H1 (cell line): ENCODE results near the gene IGFBP1. TPM values are rescaled to one million over a fixed set of nuclear protein-coding genes. Genes with fewer than 3 reads are reported as not detected.

Experiments used
- CTCF ChIA-PET: fragments of 300-600 bp; sonication (Branson Sonifier 250); formaldehyde crosslinking; loops from one replicate; lab custom pipeline; 2021; ENCODE audit not compliant: partially characterized antibody; lab: Charles Lee
- POLR2A ChIA-PET: fragments of 300-600 bp; sonication (Branson Sonifier 250); formaldehyde crosslinking; loops from one replicate; lab custom pipeline; 2021; ENCODE audit warnings: inconsistent platforms; ENCODE audit not compliant: partially characterized antibody; lab: Charles Lee
- DNase-seq, 2 experiments: peaks; one replicate each; pipeline versions ENCODE4 v3.0.0 to v3.0.0-alpha.2; 2010 to 2022; ENCODE audit warnings: low spot score in 2 of 2, low read depth in 1 of 2, mixed read lengths in 1 of 2
- FAIRE-seq: peaks from 2 replicates; lab custom pipeline; 2011; peaks lifted over from hg19 to GRCh38; lab: Jason Lieb, UNC
- H2AFZ ChIP-seq: 2 replicates; pipeline ENCODE4 v1.8.1; 2012; ENCODE audit warnings: low read length, inconsistent platforms
- H2AK5ac ChIP-seq: 2 replicates; pipeline ENCODE4 v1.6.1; 2013; ENCODE audit warnings: low read depth, low read length
- H2BK120ac ChIP-seq: replicated peaks from 2 replicates; pipeline ENCODE3; 2013; ENCODE audit warnings: low read depth, low read length, inconsistent platforms
- H2BK12ac ChIP-seq: 2 replicates; pipeline ENCODE4 v1.6.1; 2013; ENCODE audit warnings: low read depth, low read length
- H2BK15ac ChIP-seq: 2 replicates; pipeline ENCODE4 v1.6.1; 2013; ENCODE audit warnings: low read length
- H2BK20ac ChIP-seq: 2 replicates; pipeline ENCODE4 v1.6.1; 2013; ENCODE audit warnings: low read length
- H2BK5ac ChIP-seq: 2 replicates; pipeline ENCODE4 v1.6.1; 2013; ENCODE audit warnings: low read depth, low read length
- H3K14ac ChIP-seq: 2 replicates; pipeline ENCODE4 v1.6.1; 2013; ENCODE audit warnings: inconsistent platforms; ENCODE audit not compliant: insufficient read length
- H3K18ac ChIP-seq: 2 replicates; pipeline ENCODE4 v1.6.1; 2013; ENCODE audit warnings: low read length; ENCODE audit errors: extremely low read depth
- H3K23ac ChIP-seq: 2 replicates; pipeline ENCODE4 v1.6.1; 2013; ENCODE audit warnings: inconsistent platforms; ENCODE audit not compliant: insufficient read length
- H3K23me2 ChIP-seq: 2 replicates; pipeline ENCODE4 v1.6.1; 2013; ENCODE audit warnings: low read depth, low read length
- H3K27ac ChIP-seq: 2 replicates; pipeline ENCODE4 v1.6.1; 2011; ENCODE audit warnings: low read depth, low read length, inconsistent platforms
- H3K27me3 ChIP-seq, 4 experiments: replicated peaks in 1 of 4; 1 replicate in 1 of 4; 2 replicates in 3 of 4; pipeline versions ENCODE4 v1.6.1 to v1.8.1; 2011 to 2013; ENCODE audit warnings: low read length in 3 of 4, mild to moderate bottlenecking in 3 of 4, inconsistent platforms in 2 of 4, mixed read lengths in 2 of 4, moderate library complexity in 1 of 4; ENCODE audit not compliant: control insufficient read depth in 3 of 4, insufficient read depth in 3 of 4; ENCODE audit errors: extremely low read depth in 1 of 4
- H3K36me3 ChIP-seq, 4 experiments: 2 replicates each; pipeline versions ENCODE4 v1.6.1 to v1.8.1; 2011 to 2013; ENCODE audit warnings: mild to moderate bottlenecking in 4 of 4, low read length in 3 of 4, moderate library complexity in 2 of 4, control low read depth in 1 of 4, inconsistent platforms in 1 of 4; ENCODE audit not compliant: insufficient read depth in 4 of 4, control insufficient read depth in 2 of 4
- H3K4ac ChIP-seq: replicated peaks from 2 replicates; pipeline ENCODE3; 2013; ENCODE audit warnings: low read length, low read depth, mixed read lengths, inconsistent platforms; ENCODE audit not compliant: insufficient read length
- H3K4me1 ChIP-seq, 4 experiments: replicated peaks in 1 of 4; 1 replicate in 1 of 4; 2 replicates in 3 of 4; pipeline versions ENCODE4 v1.6.1 to v1.8.1; 2011 to 2013; ENCODE audit warnings: low read length in 3 of 4, inconsistent platforms in 2 of 4, mixed read lengths in 1 of 4; ENCODE audit not compliant: insufficient read depth in 4 of 4, control insufficient read depth in 3 of 4
- H3K4me2 ChIP-seq, 2 experiments: 2 replicates each; pipeline versions ENCODE4 v1.6.1 to v1.8.1; 2011 to 2013; ENCODE audit warnings: low read depth in 2 of 2, low read length in 2 of 2, control low read depth in 1 of 2, inconsistent platforms in 1 of 2, mild to moderate bottlenecking in 1 of 2; ENCODE audit not compliant: insufficient read depth in 1 of 2
- H3K4me3 ChIP-seq, 4 experiments: fragments of 200-600, 300-600 bp in 1 of 4; sonication (generic), shearing (Covaris generic), sonication (Bioruptor Twin) in 1 of 4; 2 replicates each; pipeline versions ENCODE4 v1.5.1 to v1.8.1; 2011 to 2016; ENCODE audit warnings: low read length in 4 of 4, low read depth in 3 of 4, control low read depth in 2 of 4, inconsistent platforms in 2 of 4, mild to moderate bottlenecking in 2 of 4, mixed read lengths in 1 of 4, moderate library complexity in 1 of 4; ENCODE audit not compliant: insufficient read depth in 2 of 4; ENCODE audit errors: extremely low read depth in 1 of 4
- H3K56ac ChIP-seq: replicated peaks from 2 replicates; pipeline ENCODE3; 2013; ENCODE audit warnings: low read depth, mild to moderate bottlenecking, mixed read lengths, low read length, inconsistent platforms; ENCODE audit not compliant: insufficient read length
- H3K79me1 ChIP-seq: 2 replicates; pipeline ENCODE4 v1.6.1; 2013; ENCODE audit warnings: low read depth, low read length, control low read depth
- H3K79me2 ChIP-seq, 2 experiments: 2 replicates each; pipeline versions ENCODE4 v1.6.1 to v1.8.1; 2012 to 2013; ENCODE audit warnings: low read length in 2 of 2, mild to moderate bottlenecking in 2 of 2, inconsistent platforms in 1 of 2; ENCODE audit not compliant: insufficient read depth in 2 of 2, control insufficient read depth in 1 of 2
- H3K9ac ChIP-seq, 4 experiments: replicated peaks in 1 of 4; 1 replicate in 1 of 4; 2 replicates in 3 of 4; pipeline versions ENCODE4 v1.6.1 to v1.8.1; 2011 to 2013; ENCODE audit warnings: low read depth in 3 of 4, low read length in 3 of 4, control low read depth in 2 of 4, mild to moderate bottlenecking in 2 of 4, moderate library complexity in 2 of 4, inconsistent platforms in 1 of 4; ENCODE audit errors: extremely low read depth in 1 of 4
- H3K9me3 ChIP-seq, 2 experiments: 2 replicates each; pipeline versions ENCODE4 v1.6.1 to v1.8.1; 2012 to 2013; ENCODE audit warnings: mild to moderate bottlenecking in 2 of 2, moderate library complexity in 2 of 2, control low read depth in 1 of 2, inconsistent platforms in 1 of 2, low read depth in 1 of 2, low read length in 1 of 2, mixed read lengths in 1 of 2; ENCODE audit not compliant: insufficient read depth in 2 of 2
- H4K20me1 ChIP-seq, 2 experiments: replicated peaks in 1 of 2; 2 replicates each; pipeline versions ENCODE3 to v1.8.1; 2011 to 2013; ENCODE audit warnings: inconsistent platforms in 2 of 2, low read length in 2 of 2, mild to moderate bottlenecking in 1 of 2; ENCODE audit not compliant: insufficient read depth in 2 of 2, control insufficient read depth in 1 of 2
- H4K5ac ChIP-seq: 2 replicates; pipeline ENCODE4 v1.6.1; 2013; ENCODE audit warnings: low read length, low read depth, mixed read lengths, inconsistent platforms; ENCODE audit not compliant: insufficient read length
- H4K8ac ChIP-seq: 2 replicates; pipeline ENCODE4 v1.8.0; 2013; ENCODE audit warnings: mild to moderate bottlenecking, moderate library complexity, low read length, inconsistent platforms; ENCODE audit not compliant: insufficient read depth; ENCODE audit errors: extremely low read depth
- H4K91ac ChIP-seq: replicated peaks from 2 replicates; pipeline ENCODE3; 2013; ENCODE audit warnings: low read length, mixed read lengths, inconsistent platforms; ENCODE audit not compliant: insufficient read length
- ASH2L ChIP-seq: fragments of 200-600, 300-600 bp; sonication (generic); IDR thresholded peaks from one replicate; pipeline ENCODE4 v1.7.1; 2017; ENCODE audit warnings: low read length
- BCL11A ChIP-seq, 2 experiments: IDR thresholded peaks; one replicate each; pipeline ENCODE4 v1.6.1; 2011; ENCODE audit warnings: low read depth in 2 of 2, low read length in 2 of 2, mild to moderate bottlenecking in 2 of 2
- CBX8 ChIP-seq: fragments of 300-800, 300-1000 bp; sonication (generic); IDR thresholded peaks from 2 replicates; pipeline ENCODE4 v1.7.1; 2016; ENCODE audit warnings: low read depth, low read length, borderline replicate concordance
- CREB1 ChIP-seq: IDR thresholded peaks from 2 replicates; pipeline ENCODE4 v1.6.1; 2012; ENCODE audit warnings: inconsistent platforms
- FOSL1 ChIP-seq: IDR thresholded peaks from 2 replicates; pipeline ENCODE4 v1.6.1; 2011; ENCODE audit warnings: mild to moderate bottlenecking, low read depth, low read length, moderate library complexity; ENCODE audit not compliant: insufficient read depth
- GABPA ChIP-seq: IDR thresholded peaks from 2 replicates; pipeline ENCODE4 v1.6.1; 2011; ENCODE audit warnings: mild to moderate bottlenecking, low read length, moderate library complexity, borderline replicate concordance; ENCODE audit not compliant: insufficient read depth
- JUN ChIP-seq: IDR thresholded peaks from 2 replicates; pipeline ENCODE4 v1.6.1; 2011; ENCODE audit warnings: low read depth, mild to moderate bottlenecking, improper control_type of control experiment, low read length
- MAFK ChIP-seq: IDR thresholded peaks from 2 replicates; pipeline ENCODE4 v1.6.1; 2012; ENCODE audit warnings: low read depth, mild to moderate bottlenecking, improper control_type of control experiment, low read length
- RFX5 ChIP-seq: IDR thresholded peaks from 2 replicates; pipeline ENCODE4 v1.6.1; 2011; ENCODE audit warnings: low read depth, low read length, improper control_type of control experiment, borderline replicate concordance
- SP1 ChIP-seq: IDR thresholded peaks from 2 replicates; pipeline ENCODE4 v1.6.1; 2011; ENCODE audit warnings: low read depth, low read length
- SUZ12 ChIP-seq: fragments of 200-600 bp; sonication (generic); IDR thresholded peaks from 2 replicates; pipeline ENCODE4 v1.6.1; 2012; ENCODE audit warnings: mild to moderate bottlenecking, inconsistent platforms, low read length, moderate library complexity, mixed read lengths
- TEAD4 ChIP-seq: IDR thresholded peaks from 2 replicates; pipeline ENCODE4 v1.6.1; 2012; ENCODE audit warnings: low read depth, low read length, inconsistent platforms, mixed read lengths
- YY1 ChIP-seq: IDR thresholded peaks from 2 replicates; pipeline ENCODE4 v1.6.1; 2011; ENCODE audit warnings: low read depth, mild to moderate bottlenecking, low read length
- polyA plus RNA-seq, 7 experiments: library from polyadenylated mRNA; depleted of rRNA in 3 of 7; stranded (reverse) in 5 of 7; unstranded in 2 of 7; fragments of >200 nt in 5 of 7; fragments of 200-250 nt in 2 of 7; gene quantifications; 1 replicate in 5 of 7; 2 replicates in 1 of 7; 4 replicates in 1 of 7; pipeline versions ENCODE4 v1.2.1 to v1.2.3, GENCODE V29; 2011 to 2013; ENCODE audit warnings: missing spikeins in 2 of 7, mixed read lengths in 2 of 7
- total RNA-seq: library from RNA; stranded (reverse); fragmentation: NEBNext Ultra II Directional; extraction: Animal tissue kit (Norgen Biotek cat#: 25700); gene quantifications from 2 replicates; pipeline ENCODE4 v1.2.1, GENCODE V29; 2021
- TF ChIP-seq, protein P1 (sequence below): IDR thresholded peaks from 2 replicates; pipeline ENCODE4 v1.6.1; 2012; ENCODE audit warnings: inconsistent platforms
- TF ChIP-seq, protein P2 (sequence below): IDR thresholded peaks from 2 replicates; pipeline ENCODE4 v1.6.1; 2012; ENCODE audit warnings: inconsistent platforms

The IGFBP1 gene
- total and polyA plus RNA-seq, 2 of the 8 experiments (the other 6 are each of a cell fraction or from before 2014, with no cell fraction given), result not detected

GRCh38 chr7:45909561-45909960 lies 21.3 kb downstream of the IGFBP1 start:
- Histone ChIP-seq H3K9ac (no peak overlapping the region), H2BK15ac (no peak overlapping the region), H3K23me2 (no peaks in the 10 kb centered on the region), H3K79me1 (no peaks in the 10 kb centered on the region), H2BK120ac (no peak overlapping the region), H3K27ac (no peak overlapping the region), H2BK12ac (no peak overlapping the region), H3K4ac (no peak overlapping the region), H3K18ac (no peak overlapping the region), H3K36me3 (no peaks in the 10 kb centered on the region; a peak in 3 of 8 replicates), H4K20me1 (no peaks in the 10 kb centered on the region), H3K9me3 (no peaks in the 10 kb centered on the region), H3K56ac (no peak overlapping the region), H3K23ac (no peak overlapping the region), H4K8ac (no peak overlapping the region), H3K4me1 (no peaks in the 10 kb centered on the region), H4K5ac (no peak overlapping the region), H2AK5ac (no peak overlapping the region), H3K14ac (no peak overlapping the region), H2BK5ac (no peak overlapping the region), H3K27me3 (peaks cover 0 to 1% (median 0%) of the 10 kb centered on the region in 4 experiments; a peak in 1 of 7 replicates), H3K4me2 (no peak overlapping the region), H4K91ac (no peak overlapping the region), H3K79me2 (no peaks in the 10 kb centered on the region), H2AFZ (no peak overlapping the region), H2BK20ac (no peak overlapping the region), H3K4me3 (no peak overlapping the region)
- DNase-seq, result no peak
- ChIA-PET POLR2A (no interaction called here), CTCF (interaction anchor here (1.3 to 2.1 kb wide), 2 partner anchors 8 to 13 kb away, joined by 8 to 9 read pairs; no protein-coding TSS in a partner anchor)
- FAIRE-seq, result no peak
- no peak for TF ChIP-seq MAFK
- no peak for TF ChIP-seq YY1
- no peak for TF ChIP-seq SUZ12
- no peak for TF ChIP-seq FOSL1
- TF ChIP-seq RFX5, result no peak
- TF ChIP-seq CBX8, result no peak
- no peak for TF ChIP-seq BCL11A (IDR thresholded peaks at IDR 0.05; ENCODE audit: low read depth in 2 of 2, low read length in 2 of 2)
- no peak for TF ChIP-seq JUN
- TF ChIP-seq GABPA, result no peak
- no peak for TF ChIP-seq ASH2L
- TF ChIP-seq SP1, result no peak
- TF ChIP-seq, protein P1, sequence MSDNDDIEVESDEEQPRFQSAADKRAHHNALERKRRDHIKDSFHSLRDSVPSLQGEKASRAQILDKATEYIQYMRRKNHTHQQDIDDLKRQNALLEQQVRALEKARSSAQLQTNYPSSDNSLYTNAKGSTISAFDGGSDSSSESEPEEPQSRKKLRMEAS, result no peak
- no peak for TF ChIP-seq CREB1
- no peak for TF ChIP-seq TEAD4
- TF ChIP-seq, protein P2, sequence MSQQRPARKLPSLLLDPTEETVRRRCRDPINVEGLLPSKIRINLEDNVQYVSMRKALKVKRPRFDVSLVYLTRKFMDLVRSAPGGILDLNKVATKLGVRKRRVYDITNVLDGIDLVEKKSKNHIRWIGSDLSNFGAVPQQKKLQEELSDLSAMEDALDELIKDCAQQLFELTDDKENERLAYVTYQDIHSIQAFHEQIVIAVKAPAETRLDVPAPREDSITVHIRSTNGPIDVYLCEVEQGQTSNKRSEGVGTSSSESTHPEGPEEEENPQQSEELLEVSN, result no peak
